Panc1 (cell line): ENCODE results near the gene KLHL41. TPM values are rescaled to one million over a fixed set of nuclear protein-coding genes. Genes with fewer than 3 reads are reported as not detected.

Source experiments
- ATAC-seq: fragments of 200-7000 bp; cut with Tn5 transposase; 2 replicates; pipeline ENCODE4 v1.9.1; 2020; ENCODE audit warnings: mild to moderate bottlenecking, moderate library complexity
- BruUV-seq: library from RNA; stranded (reverse); fragments of 400-500 nt; replicated peaks from 2 replicates; lab custom pipeline; 2021; lab: Mats Ljungman, UMichigan
- CTCF ChIA-PET: fragments of 300-600 bp; sonication (Branson Sonifier 250); formaldehyde crosslinking; loops from one replicate; lab custom pipeline; 2022; ENCODE audit warnings: antibody characterized with exemption; lab: Charles Lee
- POLR2A ChIA-PET: fragments of 300-600 bp; sonication (Branson Sonifier 250); formaldehyde crosslinking; loops from one replicate; lab custom pipeline; 2022; ENCODE audit warnings: antibody characterized with exemption; lab: Charles Lee
- DNase-seq: peaks from one replicate; pipeline ENCODE4 v3.0.0-alpha.2; 2010; ENCODE audit warnings: low read depth, low spot score
- H3K27ac ChIP-seq: 2 replicates; pipeline ENCODE4 v1.5.1; 2011; ENCODE audit warnings: mild to moderate bottlenecking, low read length, inconsistent platforms
- H3K27me3 ChIP-seq: fragments of 200-500 bp; sonication (Bioruptor generic); 2 replicates; pipeline ENCODE4 v1.6.0; 2014; ENCODE audit warnings: low read length, inconsistent platforms; ENCODE audit not compliant: control insufficient read depth, insufficient read depth
- H3K36me3 ChIP-seq: fragments of 200-500 bp; sonication (Bioruptor generic); 2 replicates; pipeline ENCODE4 v1.5.1; 2014; ENCODE audit warnings: inconsistent platforms, mild to moderate bottlenecking, low read length, moderate library complexity; ENCODE audit not compliant: control insufficient read depth, insufficient read depth
- H3K4me1 ChIP-seq: 2 replicates; pipeline ENCODE4 v1.5.1; 2011; ENCODE audit warnings: inconsistent platforms, mild to moderate bottlenecking, low read length, moderate library complexity; ENCODE audit not compliant: control insufficient read depth, insufficient read depth
- H3K4me3 ChIP-seq, 2 experiments: 2 replicates each; pipeline ENCODE4 v1.5.1; 2011 to 2012; ENCODE audit warnings: low read depth in 2 of 2, low read length in 2 of 2, mild to moderate bottlenecking in 2 of 2, inconsistent platforms in 1 of 2, moderate library complexity in 1 of 2
- H3K9me3 ChIP-seq: fragments of 200-500 bp; sonication (Bioruptor generic); 2 replicates; pipeline ENCODE4 v1.5.1; 2014; ENCODE audit warnings: low read depth, mild to moderate bottlenecking, inconsistent platforms, low read length, moderate library complexity; ENCODE audit not compliant: control insufficient read depth, insufficient read depth
- POLR2AphosphoS5 ChIP-seq: IDR thresholded peaks from 2 replicates; pipeline ENCODE4 v1.6.1; 2012; ENCODE audit warnings: mild to moderate bottlenecking, low read depth, low read length, moderate library complexity
- SIN3A ChIP-seq: IDR thresholded peaks from 2 replicates; pipeline ENCODE4 v1.6.1; 2012; ENCODE audit warnings: low read depth, mild to moderate bottlenecking, low read length, moderate library complexity, borderline replicate concordance; ENCODE audit not compliant: insufficient read depth
- TCF7L2 ChIP-seq: IDR thresholded peaks from 2 replicates; pipeline ENCODE4 v1.6.1; 2011; ENCODE audit warnings: mild to moderate bottlenecking, low read depth, low read length, inconsistent platforms
- in situ Hi-C: cut with HindIII; loops from 2 replicates; pipeline ENCODE4 v1.10.0; 2016; ENCODE audit warnings: low sequenced_read_pairs, low pct_unique_long_range_greater_than_20kb
- intact Hi-C: fragments of 100-400 bp; cut with micrococcal nuclease; formaldehyde crosslinking; loops from one replicate; pipeline ENCODE4 v1.10.0; 2022; ENCODE audit not compliant: unreplicated experiment
- total RNA-seq: library from RNA; stranded (reverse); gene quantifications from one replicate; pipeline ENCODE4 v1.2.1, GENCODE V29; 2021; ENCODE audit not compliant: unreplicated experiment
- TF ChIP-seq, protein P1 (sequence below): fragments of 450-650 bp; IDR thresholded peaks from 2 replicates; pipeline ENCODE4 v1.5.1; 2017; ENCODE audit warnings: mild to moderate bottlenecking
- TF ChIP-seq, protein P2 (sequence below), 2 experiments: IDR thresholded peaks; 2 replicates each; pipeline ENCODE4 v1.6.1; 2011 to 2012; ENCODE audit warnings: low read depth in 2 of 2, control low read depth in 1 of 2, low read length in 1 of 2, mild to moderate bottlenecking in 1 of 2, moderate library complexity in 1 of 2; ENCODE audit not compliant: insufficient read depth in 1 of 2

Gene KLHL41
- total RNA-seq, 1 experiment from 2014 or later, result 0.72 TPM

DNA sequence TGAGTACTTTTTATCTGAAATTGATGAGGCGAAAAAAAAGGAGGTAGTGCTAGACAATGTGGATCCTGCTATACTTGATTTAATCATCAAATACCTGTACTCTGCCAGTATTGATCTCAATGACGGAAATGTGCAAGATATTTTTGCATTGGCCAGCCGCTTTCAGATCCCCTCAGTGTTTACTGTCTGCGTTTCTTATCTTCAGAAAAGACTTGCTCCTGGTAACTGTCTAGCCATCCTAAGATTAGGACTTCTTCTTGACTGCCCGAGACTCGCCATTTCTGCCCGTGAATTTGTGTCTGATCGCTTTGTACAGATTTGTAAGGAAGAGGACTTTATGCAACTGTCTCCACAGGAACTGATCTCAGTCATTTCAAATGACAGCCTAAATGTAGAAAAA, 453 bp downstream of the KLHL41 start:
- BruUV-seq, result no TSS peak
- Histone ChIP-seq H3K36me3 (no peaks in the 10 kb centered on the region), H3K27me3 (no peaks in the 10 kb centered on the region), H3K4me3 (no peak overlapping the region), H3K27ac (peak overlapping the region; percentile 57), H3K9me3 (no peaks in the 10 kb centered on the region), H3K4me1 (peaks cover 13% of the 10 kb centered on the region)
- ChIA-PET POLR2A (no interaction called here), CTCF (no interaction called here)
- intact Hi-C loops (no loop called here), in situ Hi-C loops (no loop called here)
- DNase-seq (no peak), ATAC-seq (no peak)
- no peak for TF ChIP-seq SIN3A
- TF ChIP-seq, protein P1, sequence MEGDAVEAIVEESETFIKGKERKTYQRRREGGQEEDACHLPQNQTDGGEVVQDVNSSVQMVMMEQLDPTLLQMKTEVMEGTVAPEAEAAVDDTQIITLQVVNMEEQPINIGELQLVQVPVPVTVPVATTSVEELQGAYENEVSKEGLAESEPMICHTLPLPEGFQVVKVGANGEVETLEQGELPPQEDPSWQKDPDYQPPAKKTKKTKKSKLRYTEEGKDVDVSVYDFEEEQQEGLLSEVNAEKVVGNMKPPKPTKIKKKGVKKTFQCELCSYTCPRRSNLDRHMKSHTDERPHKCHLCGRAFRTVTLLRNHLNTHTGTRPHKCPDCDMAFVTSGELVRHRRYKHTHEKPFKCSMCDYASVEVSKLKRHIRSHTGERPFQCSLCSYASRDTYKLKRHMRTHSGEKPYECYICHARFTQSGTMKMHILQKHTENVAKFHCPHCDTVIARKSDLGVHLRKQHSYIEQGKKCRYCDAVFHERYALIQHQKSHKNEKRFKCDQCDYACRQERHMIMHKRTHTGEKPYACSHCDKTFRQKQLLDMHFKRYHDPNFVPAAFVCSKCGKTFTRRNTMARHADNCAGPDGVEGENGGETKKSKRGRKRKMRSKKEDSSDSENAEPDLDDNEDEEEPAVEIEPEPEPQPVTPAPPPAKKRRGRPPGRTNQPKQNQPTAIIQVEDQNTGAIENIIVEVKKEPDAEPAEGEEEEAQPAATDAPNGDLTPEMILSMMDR, result no peak
- no peak for TF ChIP-seq TCF7L2
- TF ChIP-seq, protein P2, sequence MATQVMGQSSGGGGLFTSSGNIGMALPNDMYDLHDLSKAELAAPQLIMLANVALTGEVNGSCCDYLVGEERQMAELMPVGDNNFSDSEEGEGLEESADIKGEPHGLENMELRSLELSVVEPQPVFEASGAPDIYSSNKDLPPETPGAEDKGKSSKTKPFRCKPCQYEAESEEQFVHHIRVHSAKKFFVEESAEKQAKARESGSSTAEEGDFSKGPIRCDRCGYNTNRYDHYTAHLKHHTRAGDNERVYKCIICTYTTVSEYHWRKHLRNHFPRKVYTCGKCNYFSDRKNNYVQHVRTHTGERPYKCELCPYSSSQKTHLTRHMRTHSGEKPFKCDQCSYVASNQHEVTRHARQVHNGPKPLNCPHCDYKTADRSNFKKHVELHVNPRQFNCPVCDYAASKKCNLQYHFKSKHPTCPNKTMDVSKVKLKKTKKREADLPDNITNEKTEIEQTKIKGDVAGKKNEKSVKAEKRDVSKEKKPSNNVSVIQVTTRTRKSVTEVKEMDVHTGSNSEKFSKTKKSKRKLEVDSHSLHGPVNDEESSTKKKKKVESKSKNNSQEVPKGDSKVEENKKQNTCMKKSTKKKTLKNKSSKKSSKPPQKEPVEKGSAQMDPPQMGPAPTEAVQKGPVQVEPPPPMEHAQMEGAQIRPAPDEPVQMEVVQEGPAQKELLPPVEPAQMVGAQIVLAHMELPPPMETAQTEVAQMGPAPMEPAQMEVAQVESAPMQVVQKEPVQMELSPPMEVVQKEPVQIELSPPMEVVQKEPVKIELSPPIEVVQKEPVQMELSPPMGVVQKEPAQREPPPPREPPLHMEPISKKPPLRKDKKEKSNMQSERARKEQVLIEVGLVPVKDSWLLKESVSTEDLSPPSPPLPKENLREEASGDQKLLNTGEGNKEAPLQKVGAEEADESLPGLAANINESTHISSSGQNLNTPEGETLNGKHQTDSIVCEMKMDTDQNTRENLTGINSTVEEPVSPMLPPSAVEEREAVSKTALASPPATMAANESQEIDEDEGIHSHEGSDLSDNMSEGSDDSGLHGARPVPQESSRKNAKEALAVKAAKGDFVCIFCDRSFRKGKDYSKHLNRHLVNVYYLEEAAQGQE (IDR thresholded peaks at IDR 0.05; ENCODE audit: insufficient read depth in 1 of 2, low read depth in 2 of 2, low read length in 1 of 2), result no peak
- TF ChIP-seq POLR2AphosphoS5, result no peak

DNA sequence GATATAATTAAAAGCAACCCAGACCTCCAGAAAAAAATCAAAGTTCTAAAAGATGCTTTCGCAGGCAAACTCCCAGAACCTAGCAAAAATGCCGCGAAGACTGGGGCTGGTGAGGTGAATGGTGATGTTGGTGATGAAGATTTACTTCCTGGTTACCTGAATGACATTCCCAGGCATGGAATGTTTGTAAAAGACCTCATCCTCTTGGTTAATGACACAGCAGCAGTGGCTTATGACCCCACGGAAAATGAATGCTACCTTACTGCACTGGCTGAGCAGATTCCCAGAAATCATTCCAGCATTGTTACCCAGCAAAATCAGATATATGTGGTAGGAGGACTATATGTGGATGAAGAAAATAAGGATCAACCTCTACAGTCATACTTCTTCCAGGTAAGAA, 994 bp downstream of the KLHL41 start:
- H3K27ac ChIP-seq, result no peak overlapping the region
- no peaks in the 10 kb centered on the region for H3K9me3 ChIP-seq
- in situ Hi-C loops, result no loop called here
- CTCF ChIA-PET, result no interaction called here
- intact Hi-C loops, result no loop called here
- POLR2A ChIA-PET, result no interaction called here
- BruUV-seq, result no TSS peak
- peaks cover 13% of the 10 kb centered on the region for H3K4me1 ChIP-seq
- ATAC-seq, result no peak
- H3K4me3 ChIP-seq, result no peak overlapping the region
- no peaks in the 10 kb centered on the region for H3K27me3 ChIP-seq
- TF ChIP-seq TCF7L2 (no peak), SIN3A (no peak), POLR2AphosphoS5 (no peak)
- TF ChIP-seq, protein P1, result no peak
- TF ChIP-seq, protein P2 (IDR thresholded peaks at IDR 0.05; ENCODE audit: insufficient read depth in 1 of 2, low read depth in 2 of 2, low read length in 1 of 2), result no peak
- no peaks in the 10 kb centered on the region for H3K36me3 ChIP-seq
- no peak for DNase-seq
